Tongue (tissue), 2 donors: ENCODE data around the gene HIVEP3. TPM values are rescaled to one million over a fixed set of nuclear protein-coding genes. Genes with fewer than 3 reads are reported as not detected.
A peak's percentile ranks its signal among the peaks of the same experiment; 100 is the strongest.
"Not testable (repeated sequence)": the region's sequence is repeated elsewhere in the genome, so short reads cannot be mapped to it uniquely, and the experiment has no call there.

Experiments used
- DNase-seq: peaks from one replicate; pipeline ENCODE4 v3.0.0-alpha.2; 2015
- total RNA-seq: library from RNA; depleted of rRNA; stranded (reverse); fragments of >200 nt; gene quantifications from one replicate; pipeline ENCODE4 v1.2.3, GENCODE V29; 2014

HIVEP3 gene
- total RNA-seq: 2.5 TPM

GRCh38 chr1:41918450-41919043 lies at the start of gene HIVEP3:
Gene HIVEP3 (minus strand): TSS chr1:41918922.
- DNase-seq: peak; percentile 65

- DNase-seq: no peak
These were observed 45.7 kb upstream of the HIVEP3 start for GRCh38 chr1:41964400-41964799.

GRCh38 chr1:41963636-41964035 lies 44.9 kb upstream of the HIVEP3 start:
- no peak for DNase-seq

DNA sequence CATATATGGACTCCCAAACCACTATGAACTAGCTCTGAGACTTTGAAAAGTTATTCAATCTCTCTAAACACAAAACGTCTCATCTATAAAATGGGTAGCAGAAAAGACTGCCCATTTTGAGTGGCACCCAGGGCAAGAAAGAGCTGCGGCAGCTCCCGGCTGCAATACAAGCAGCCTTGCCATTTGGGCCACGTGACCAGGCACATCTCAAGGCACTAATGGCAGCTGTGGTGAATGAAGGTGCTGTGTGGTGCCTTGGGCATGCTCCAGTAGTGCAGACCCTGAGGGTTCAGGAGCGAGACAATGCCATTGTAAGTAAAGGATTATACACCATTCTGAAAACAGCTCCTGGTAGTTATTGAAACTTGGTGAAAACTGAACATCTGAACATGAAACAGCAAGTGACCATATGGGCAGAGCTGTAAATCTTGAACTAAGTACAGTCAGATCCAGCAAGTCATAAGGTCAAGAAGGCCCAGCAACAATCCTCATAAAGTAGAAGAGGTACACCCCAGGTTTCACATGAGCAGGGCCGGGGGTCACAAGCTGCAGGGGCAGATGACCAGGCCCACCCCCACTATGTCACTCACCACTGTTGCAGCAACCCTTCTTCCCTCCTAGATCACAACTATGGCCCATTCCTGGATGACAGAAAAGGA lies 39.4 kb upstream of the HIVEP3 start:
- no peak for DNase-seq

DNA sequence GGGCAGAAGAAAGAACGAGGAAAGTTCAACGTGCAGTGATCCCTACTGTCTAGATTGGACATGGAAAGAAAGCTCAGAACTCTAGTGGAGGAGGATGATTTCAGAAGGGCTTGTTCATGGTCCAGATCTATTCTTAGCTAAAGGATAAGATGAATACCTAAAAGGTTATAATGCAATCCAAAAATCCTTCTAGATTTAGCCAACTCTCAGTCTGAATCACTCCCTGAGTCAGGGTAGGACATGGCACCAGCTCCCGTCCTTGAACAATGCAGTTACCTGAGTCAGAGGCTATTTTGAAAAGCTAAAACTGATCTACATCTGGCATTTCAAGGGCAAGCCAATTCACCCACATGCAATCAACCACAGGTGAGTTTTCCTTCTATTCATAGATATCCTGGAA lies 38.8 kb upstream of the HIVEP3 start:
- DNase-seq: no peak

DNA sequence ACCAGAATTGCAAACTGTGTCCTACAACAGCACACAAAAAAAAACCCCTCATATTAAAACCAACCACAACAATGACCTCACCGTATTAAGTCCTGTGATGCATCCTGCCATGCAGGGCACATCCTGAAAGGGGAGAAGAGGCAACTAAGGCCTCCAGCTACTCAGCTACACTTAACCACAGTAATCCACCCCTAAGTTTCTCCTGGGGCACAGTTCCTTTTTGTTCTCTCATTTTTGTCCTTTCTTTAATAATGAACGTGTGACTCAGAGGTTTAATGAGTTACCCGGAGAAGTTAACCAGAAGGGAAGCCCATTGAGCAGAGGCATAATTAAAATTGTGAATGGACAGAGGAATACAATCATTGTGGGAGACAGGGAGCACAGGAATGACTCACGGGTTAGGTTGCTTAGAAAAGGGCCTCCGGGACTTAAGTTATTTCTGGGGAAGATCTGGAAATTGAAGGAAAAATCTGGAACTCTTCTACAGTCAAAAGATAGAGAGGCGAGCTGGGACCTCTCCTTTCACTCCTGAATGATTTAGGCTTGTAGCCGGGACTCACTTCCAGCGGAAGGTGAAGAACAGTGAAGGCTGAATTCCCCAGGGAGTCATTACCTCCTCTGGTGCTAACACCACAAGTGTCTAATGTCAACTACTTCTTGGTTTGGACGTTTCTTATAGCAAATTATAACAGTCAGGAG lies 36.9 kb upstream of the HIVEP3 start:
- no peak for DNase-seq

- DNase-seq: no peak
These were observed 35.8 kb upstream of the HIVEP3 start for GRCh38 chr1:41954533-41954944.

DNA sequence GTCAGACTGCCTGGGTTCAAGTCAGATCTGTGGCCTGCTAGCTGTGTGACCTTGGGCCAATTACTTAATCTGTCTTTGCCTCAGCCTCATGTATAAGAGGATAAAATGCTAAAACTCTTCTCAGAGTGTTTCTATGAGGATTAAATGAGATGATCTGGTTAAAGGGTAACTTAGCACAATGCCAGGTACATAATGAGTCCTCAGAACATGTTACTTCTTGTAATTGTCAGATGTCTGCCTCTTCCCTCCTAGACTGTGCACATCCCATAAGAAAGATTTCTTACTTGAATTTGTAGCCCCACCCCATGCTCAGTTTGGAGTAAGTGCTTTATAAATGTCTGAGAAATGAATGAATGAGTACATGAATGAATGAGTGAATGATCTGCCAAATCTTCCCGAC lies 34.6 kb upstream of the HIVEP3 start:
- DNase-seq: no peak

DNA sequence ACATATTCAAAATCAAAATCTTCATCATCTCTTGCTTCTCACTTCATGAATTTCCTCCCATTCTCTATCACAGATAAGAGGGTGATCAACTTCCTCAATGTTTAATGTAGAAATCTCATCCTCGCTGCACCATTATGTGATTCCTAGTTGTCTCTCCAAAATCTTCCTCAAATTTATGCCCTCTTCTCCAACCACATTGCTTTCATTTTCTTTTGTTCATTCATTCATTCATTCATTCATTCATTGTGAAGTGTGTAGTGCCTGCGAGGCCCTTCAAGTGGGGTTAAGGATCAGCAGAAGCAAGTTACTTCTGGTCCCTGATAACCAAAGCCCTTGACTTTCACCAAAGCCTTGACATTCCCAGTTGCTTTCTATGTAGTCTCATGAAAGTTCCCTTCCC lies 33.5 kb upstream of the HIVEP3 start:
- DNase-seq: no peak

- not testable (repeated sequence) for DNase-seq
These were observed 32.8 kb upstream of the HIVEP3 start for GRCh38 chr1:41951492-41951891.

DNA sequence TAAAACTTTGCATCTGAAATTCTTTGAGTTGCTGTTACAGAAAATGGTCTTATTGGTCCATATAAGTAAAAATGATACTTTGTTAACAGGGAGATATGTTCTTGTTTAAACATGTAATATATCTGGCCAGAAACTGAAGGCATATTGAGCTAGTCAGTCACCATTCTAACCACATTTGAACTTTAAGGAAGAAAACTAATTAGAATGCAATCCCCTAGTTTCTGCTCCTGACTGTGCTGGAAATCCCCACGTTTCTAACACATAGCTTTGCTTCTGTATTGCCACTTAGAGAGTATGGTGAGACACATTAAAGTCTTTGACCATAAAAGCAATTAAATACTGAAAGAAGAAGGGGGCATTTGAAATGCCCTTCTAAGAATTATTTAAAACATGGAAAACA lies 32.1 kb upstream of the HIVEP3 start:
- no peak for DNase-seq

DNA sequence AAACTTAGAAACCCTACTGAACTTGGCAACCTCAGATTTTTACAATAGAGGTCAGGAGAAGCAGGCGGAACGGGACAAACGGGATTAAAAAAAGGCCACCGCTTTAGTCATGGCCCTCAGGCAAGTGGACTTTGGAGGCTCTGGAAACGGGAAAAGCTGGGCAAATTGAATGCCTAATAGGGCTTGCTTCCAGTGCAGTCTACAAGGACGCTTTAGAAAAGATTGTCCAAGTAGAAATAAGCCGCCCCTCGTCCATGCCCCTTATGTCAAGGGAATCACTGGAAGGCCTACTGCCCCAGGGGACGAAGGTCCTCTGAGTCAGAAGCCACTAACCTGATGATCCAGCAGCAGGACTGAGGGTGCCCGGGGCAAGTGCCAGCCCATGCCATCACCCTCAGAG lies 27.2 kb upstream of the HIVEP3 start:
- DNase-seq: not testable (repeated sequence)

DNA sequence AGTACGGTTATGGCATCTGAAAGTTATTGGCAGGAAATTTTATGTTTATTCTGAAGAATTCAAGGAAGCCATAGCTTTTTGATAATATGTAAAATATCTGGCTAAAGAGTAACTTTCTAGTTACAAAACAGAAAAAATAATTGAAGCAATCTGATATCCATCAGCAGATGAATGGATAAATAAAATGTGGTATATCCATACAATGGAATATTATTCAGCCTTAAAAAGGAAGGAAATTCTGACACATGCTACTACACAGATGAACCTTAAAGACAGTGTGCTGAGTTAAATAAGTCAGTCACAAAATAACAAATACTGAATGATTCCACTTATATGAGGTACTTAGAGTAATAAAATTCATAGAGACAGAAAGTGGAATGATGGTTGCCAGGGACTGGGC lies 25.0 kb upstream of the HIVEP3 start:
- no peak for DNase-seq

GRCh38 chr1:41942278-41942677 lies 23.6 kb upstream of the HIVEP3 start:
- DNase-seq: no peak

DNA sequence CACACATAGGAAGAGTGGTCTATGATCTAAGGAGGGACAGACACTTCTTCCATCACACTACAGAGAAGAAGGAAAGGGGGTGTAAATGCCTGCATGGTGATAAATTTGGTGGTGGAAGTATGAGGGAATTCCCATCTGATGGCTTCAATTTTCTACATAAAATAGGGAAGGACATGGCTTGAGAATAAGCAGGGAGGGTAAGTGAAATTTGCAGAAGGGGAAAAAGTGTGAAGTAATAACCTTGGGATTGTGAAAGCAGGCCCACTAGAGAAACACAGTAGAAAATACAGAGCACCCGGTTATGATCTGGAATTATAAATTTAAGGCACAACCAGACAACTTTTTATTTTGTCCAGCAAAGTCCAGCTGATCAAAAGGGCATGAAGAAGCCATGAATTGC lies 22.7 kb upstream of the HIVEP3 start:
- DNase-seq: no peak

- peak; percentile 20 for DNase-seq
These were observed 20.5 kb upstream of the HIVEP3 start for GRCh38 chr1:41939194-41939593.

- no peak for DNase-seq
These were observed 17.4 kb upstream of the HIVEP3 start for GRCh38 chr1:41936107-41936506.

DNA sequence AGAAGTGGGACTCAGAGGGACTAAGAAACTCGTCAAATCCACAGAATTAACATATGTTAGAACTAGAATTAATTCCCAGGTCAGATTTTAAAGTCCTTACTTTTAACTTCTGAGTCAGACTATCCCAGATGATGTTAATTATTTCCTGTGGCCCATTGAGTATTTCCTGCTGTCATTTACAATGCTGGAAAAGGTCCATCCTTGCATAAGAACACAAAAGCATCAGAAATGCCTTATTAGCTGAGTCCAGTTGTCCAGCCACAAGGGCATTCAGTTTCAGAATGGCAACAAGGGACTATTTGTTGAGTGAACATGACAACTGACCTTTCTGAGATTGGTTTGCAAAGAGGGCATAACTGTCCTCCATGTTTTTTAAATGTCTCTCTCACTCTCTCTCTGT lies 16.5 kb upstream of the HIVEP3 start:
- DNase-seq: no peak

DNA sequence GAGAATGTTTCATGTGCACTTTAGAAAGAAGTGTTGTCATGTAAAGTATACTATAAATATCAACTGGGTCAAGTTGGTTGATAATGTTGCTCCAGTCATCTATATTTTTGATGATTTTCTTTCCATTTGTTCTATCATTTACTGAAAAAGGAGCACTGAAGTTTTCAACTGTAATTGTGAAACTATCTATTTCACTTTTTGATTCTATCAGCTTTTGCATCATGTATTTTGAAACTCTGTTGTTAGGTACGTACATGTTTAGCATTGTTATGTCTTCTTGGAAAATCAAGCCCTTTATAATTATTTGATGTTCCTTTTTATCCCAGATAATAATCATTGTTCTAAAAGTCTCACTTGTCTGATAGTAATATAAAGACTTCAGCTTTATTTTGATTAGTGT lies 14.4 kb upstream of the HIVEP3 start:
- DNase-seq: no peak

DNA sequence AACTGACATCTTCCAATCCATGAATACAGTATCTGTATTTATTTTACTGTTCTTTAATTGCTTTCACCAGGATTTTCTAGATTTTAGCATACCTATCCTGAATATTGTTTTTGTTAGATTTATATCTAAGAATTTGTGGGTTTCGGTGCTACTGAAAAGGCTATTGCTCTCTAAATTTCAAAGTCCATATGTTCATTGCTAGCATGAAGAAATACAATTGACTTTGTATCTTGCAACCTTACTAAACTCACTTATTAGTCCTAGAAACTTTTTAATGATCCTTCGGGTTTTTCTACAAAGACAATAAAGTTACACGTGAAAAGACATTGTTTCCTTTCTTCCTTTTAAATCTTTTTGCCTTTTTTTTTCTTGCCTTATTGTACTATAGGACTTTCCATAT lies 12.9 kb upstream of the HIVEP3 start:
- DNase-seq: no peak

DNA sequence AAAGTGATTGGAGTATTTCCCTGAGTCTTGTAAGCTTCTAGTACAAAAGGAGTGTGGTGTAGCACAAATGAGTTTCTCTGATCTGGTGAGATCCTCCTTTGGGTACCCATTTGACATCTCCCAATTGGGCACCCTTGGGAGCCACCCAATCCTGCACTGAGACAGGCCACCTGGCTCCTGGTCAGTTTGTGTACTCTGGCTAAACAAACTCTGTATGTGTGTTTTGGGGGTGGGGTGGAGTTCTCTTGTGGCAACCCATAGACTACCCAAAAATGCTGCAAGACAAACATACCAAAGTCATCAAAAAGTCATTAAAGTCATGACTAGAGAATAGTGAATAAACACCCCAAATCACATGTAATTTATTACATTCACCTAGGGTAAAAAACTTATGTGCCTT lies 8.4 kb upstream of the HIVEP3 start:
- DNase-seq: no peak

DNA sequence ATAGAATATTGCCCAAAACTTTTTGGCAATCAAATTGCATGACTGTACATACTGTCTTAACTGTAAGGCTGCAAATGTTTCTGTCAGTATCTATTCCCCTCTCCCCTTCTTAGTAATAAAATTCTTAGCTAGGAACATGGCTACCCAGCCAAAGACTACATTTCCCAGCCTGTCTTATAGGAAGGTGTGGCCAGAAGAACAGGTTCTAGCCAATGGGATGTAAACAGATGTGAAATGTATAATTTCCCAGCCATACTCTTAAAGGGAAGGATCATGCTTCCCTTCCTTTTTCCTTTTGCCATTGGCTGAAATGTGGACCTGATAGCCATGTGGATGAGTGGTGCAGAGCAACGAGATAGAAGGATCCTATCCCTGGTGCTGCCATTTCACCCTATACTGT lies 7.0 kb upstream of the HIVEP3 start:
- DNase-seq: peak; percentile 10

DNA sequence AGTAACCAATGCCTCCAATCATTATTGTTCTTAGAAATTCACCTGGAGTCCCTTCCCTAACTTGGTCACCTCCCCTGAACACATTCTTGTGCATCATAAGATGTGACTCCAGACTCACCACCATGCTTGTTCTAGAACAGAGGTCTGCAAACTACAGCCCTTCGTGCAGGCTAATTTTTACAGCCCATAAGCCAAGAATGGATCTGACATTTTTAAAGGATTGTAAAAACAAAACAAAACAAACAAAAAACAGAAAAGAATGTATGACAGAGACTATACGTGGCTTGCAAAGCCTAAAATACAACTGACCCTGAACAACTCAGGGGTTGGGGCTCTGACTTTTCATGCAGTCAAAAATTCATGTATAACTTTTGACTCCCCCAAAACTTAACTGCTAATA lies 6.2 kb upstream of the HIVEP3 start:
- DNase-seq: no peak

DNA sequence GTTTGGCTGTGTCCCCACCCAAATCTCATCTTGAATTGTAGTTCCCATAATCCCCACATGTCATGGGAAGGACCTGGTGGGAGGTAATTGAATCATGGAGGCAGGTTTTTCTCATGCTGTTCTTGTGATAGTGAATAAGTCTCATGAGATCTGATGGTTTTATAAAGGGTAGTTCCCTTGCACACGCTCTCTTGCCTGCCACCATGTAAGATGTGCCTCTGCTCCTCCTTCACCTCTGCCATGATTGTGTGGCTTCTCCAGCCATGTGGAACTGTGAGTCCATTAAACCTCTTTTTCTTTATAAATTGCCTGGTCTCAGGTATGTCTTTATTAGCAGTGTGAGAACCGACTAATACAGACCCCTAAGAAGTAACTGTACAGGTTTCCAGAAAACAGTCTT lies 2.5 kb upstream of the HIVEP3 start:
- DNase-seq: not testable (repeated sequence)
